RWPE2 (cell line): ENCODE measurements around the gene SLC7A10.

Experiments used
- ATAC-seq: fragments of 200-7000 bp; cut with Tn5 transposase; 3 replicates; pipeline ENCODE4 v1.9.1; 2021; ENCODE audit warnings: low read depth
- DNase-seq: peaks from one replicate; pipeline ENCODE4 v3.0.0-alpha.2; 2020; ENCODE audit warnings: low spot score
- H3K27ac ChIP-seq: fragments of 450-650 bp; 2 replicates; pipeline ENCODE4 v1.5.1; 2017; ENCODE audit warnings: mild to moderate bottlenecking; ENCODE audit not compliant: poor library complexity, severe bottlenecking
- H3K27me3 ChIP-seq: fragments of 250-450 bp; sonication (Bioruptor Pico); 2 replicates; pipeline ENCODE4 v1.5.1; 2021; ENCODE audit warnings: mild to moderate bottlenecking, moderate library complexity; ENCODE audit not compliant: insufficient read depth, poor library complexity, severe bottlenecking
- H3K36me3 ChIP-seq: fragments of 250-450 bp; sonication (Bioruptor Pico); 2 replicates; pipeline ENCODE4 v1.5.1; 2020; ENCODE audit warnings: low read depth, mild to moderate bottlenecking, moderate library complexity
- H3K4me1 ChIP-seq: fragments of 250-450 bp; sonication (Bioruptor Pico); 2 replicates; pipeline ENCODE4 v1.5.1; 2021; ENCODE audit warnings: mild to moderate bottlenecking, moderate library complexity; ENCODE audit not compliant: insufficient read depth, poor library complexity, severe bottlenecking
- H3K4me3 ChIP-seq: fragments of 250-450 bp; sonication (Bioruptor Pico); 2 replicates; pipeline ENCODE4 v1.5.1; 2021; ENCODE audit warnings: mild to moderate bottlenecking, moderate library complexity; ENCODE audit not compliant: severe bottlenecking
- H3K9me3 ChIP-seq: fragments of 250-450 bp; sonication (Bioruptor Pico); 2 replicates; pipeline ENCODE4 v1.5.1; 2021; ENCODE audit warnings: mild to moderate bottlenecking, moderate library complexity; ENCODE audit not compliant: severe bottlenecking
- CTCF ChIP-seq: fragments of 450-650 bp; IDR thresholded peaks from one replicate; pipeline ENCODE4 v1.5.1; 2017; ENCODE audit warnings: mild to moderate bottlenecking, moderate library complexity; ENCODE audit not compliant: poor library complexity, severe bottlenecking

Gene SLC7A10

GRCh38 chr19:33242131-33242530 lies 16.5 kb upstream of the SLC7A10 start:
- no peak overlapping the region for H3K27ac ChIP-seq
- DNase-seq (no peak), ATAC-seq (no peak)
- no peaks in the 10 kb centered on the region for H3K4me1 ChIP-seq
- no peak for TF ChIP-seq CTCF
- no peak overlapping the region for H3K4me3 ChIP-seq
- H3K27me3 ChIP-seq: no peaks in the 10 kb centered on the region
- H3K9me3 ChIP-seq: no peaks in the 10 kb centered on the region
- no peaks in the 10 kb centered on the region for H3K36me3 ChIP-seq

- Histone ChIP-seq H3K4me3 (no peak overlapping the region), H3K4me1 (no peaks in the 10 kb centered on the region), H3K27ac (no peak overlapping the region), H3K36me3 (no peaks in the 10 kb centered on the region), H3K9me3 (no peaks in the 10 kb centered on the region), H3K27me3 (no peaks in the 10 kb centered on the region)
- TF ChIP-seq CTCF: peak; percentile 79
- DNase-seq: no peak
- ATAC-seq: peak; percentile 20; the same call in 1 of the 3 replicates
Observed at GRCh38 chr19:33241530-33242101, 16.0 kb upstream of the SLC7A10 start.

GRCh38 chr19:33241091-33241529 lies 15.5 kb upstream of the SLC7A10 start:
- H3K4me3 ChIP-seq: no peak overlapping the region
- H3K36me3 ChIP-seq: no peaks in the 10 kb centered on the region
- no peak overlapping the region for H3K27ac ChIP-seq
- H3K27me3 ChIP-seq: no peaks in the 10 kb centered on the region
- DNase-seq (no peak), ATAC-seq (no peak)
- no peaks in the 10 kb centered on the region for H3K9me3 ChIP-seq
- H3K4me1 ChIP-seq: no peaks in the 10 kb centered on the region
- no peak for TF ChIP-seq CTCF

GRCh38 chr19:33240181-33240771 lies 14.6 kb upstream of the SLC7A10 start:
- Histone ChIP-seq H3K27ac (no peak overlapping the region), H3K27me3 (no peaks in the 10 kb centered on the region), H3K4me3 (no peak overlapping the region), H3K4me1 (no peaks in the 10 kb centered on the region), H3K9me3 (no peaks in the 10 kb centered on the region), H3K36me3 (no peaks in the 10 kb centered on the region)
- no peak for DNase-seq
- no peak for TF ChIP-seq CTCF
- ATAC-seq: no peak
